HEK293T (cell line): Measurements from ENCODE around the gene PRKCZ.

Experiments used
- ARNT ChIP-seq: fragments of 450-650 bp; IDR thresholded peaks from 2 replicates; pipeline ENCODE4 v1.6.1; 2017; ENCODE audit warnings: mild to moderate bottlenecking
- FOXM1 ChIP-seq: fragments of 450-650 bp; IDR thresholded peaks from 2 replicates; pipeline ENCODE4 v1.6.1; 2017; ENCODE audit warnings: mild to moderate bottlenecking, borderline replicate concordance
- NFRKB ChIP-seq: fragments of 450-650 bp; IDR thresholded peaks from 2 replicates; pipeline ENCODE4 v1.6.1; 2016; ENCODE audit warnings: mild to moderate bottlenecking, moderate library complexity
- SUZ12 ChIP-seq: fragments of 450-650 bp; IDR thresholded peaks from 2 replicates; pipeline ENCODE4 v1.6.1; 2016; ENCODE audit warnings: mild to moderate bottlenecking
- TARDBP ChIP-seq: fragments of 450-650 bp; IDR thresholded peaks from 2 replicates; pipeline ENCODE4 v1.6.1; 2016
- ZNF384 ChIP-seq: fragments of 450-650 bp; IDR thresholded peaks from 2 replicates; pipeline ENCODE4 v1.6.1; 2016

GRCh38 chr1:2061065-2061778, 11.0 kb downstream of the PRKCZ start:
- no peak for TF ChIP-seq ARNT
- no peak for TF ChIP-seq SUZ12
- TF ChIP-seq NFRKB, result no peak
- no peak for TF ChIP-seq TARDBP
- no peak for TF ChIP-seq ZNF384
- TF ChIP-seq FOXM1, result no peak
